ENCODE data around the gene EHD4. TPM values are rescaled to one million over a fixed set of nuclear protein-coding genes. Genes with fewer than 3 reads are reported as not detected.

The EHD4 gene
- polyA plus RNA-seq, 1 donor (not counting 4 experiments of a cell fraction or from before 2014, with no cell fraction given) = 31.5 TPM

GRCh38 chr15:41869770-41870688 is 102.3 kb downstream of the EHD4 start:
- Histone ChIP-seq H3K27me3 (ENCODE audit: control insufficient read depth, extremely low read depth, insufficient read depth, low read length) (peaks cover 8% of the 10 kb centered on the region), H3K4me3 (ENCODE audit: control insufficient read depth in 2 of 3, extremely low read depth in 1 of 3, insufficient read depth in 2 of 3, low read depth in 1 of 3, low read length in 3 of 3) (no peak overlapping the region), H3K4me1 (ENCODE audit: control insufficient read depth, extremely low read depth, insufficient read depth, low read length) (peaks cover 20% of the 10 kb centered on the region), H3K36me3 (ENCODE audit: control insufficient read depth in 2 of 2, extremely low read depth in 1 of 2, insufficient read depth in 2 of 2, low read length in 2 of 2) (no peaks in the 10 kb centered on the region), H3K9ac (ENCODE audit: control insufficient read depth, extremely low read depth, insufficient read depth, low read length) (no peak overlapping the region), H3K9me3 (ENCODE audit: control insufficient read depth, low read depth, low read length) (no peaks in the 10 kb centered on the region), H4K20me1 (ENCODE audit: control insufficient read depth, extremely low read depth, insufficient read depth, low read length) (no peaks in the 10 kb centered on the region), H2AFZ (ENCODE audit: control insufficient read depth, low read length) (no peak overlapping the region), H3K4me2 (ENCODE audit: control insufficient read depth, extremely low read depth, insufficient read depth, low read depth, low read length) (no peak overlapping the region), H3K27ac (ENCODE audit: control insufficient read depth, insufficient read depth, low read length) (no peak overlapping the region), H3K79me2 (ENCODE audit: control insufficient read depth, insufficient read depth, low read length) (no peaks in the 10 kb centered on the region), H3K9me1 (ENCODE audit: control insufficient read depth, extremely low read depth, insufficient read depth, low read length) (no peaks in the 10 kb centered on the region)
- peak; percentile 62 for FAIRE-seq
- DNase-seq (ENCODE audit: low read depth, low spot score) = no peak
- TF ChIP-seq CTCF (optimal IDR thresholded peaks at IDR 0.05 in 1 of 3, IDR thresholded peaks at IDR 0.05 in 1 of 3, conservative IDR thresholded peaks at IDR 0.05 in 1 of 3; ENCODE audit: extremely low read depth in 1 of 3, insufficient read depth in 2 of 3, low read length in 3 of 3) (no peak), EZH2 (IDR thresholded peaks at IDR 0.05; ENCODE audit: low read length) (no peak)
- dilution Hi-C loops (cut with MboI; ENCODE audit: extremely low pct_ligation_motif_present, low sequenced_read_pairs) = no loop called here

- H4K20me1 ChIP-seq (ENCODE audit: control insufficient read depth, extremely low read depth, insufficient read depth, low read length) = no peaks in the 10 kb centered on the region
- H3K79me2 ChIP-seq (ENCODE audit: control insufficient read depth, insufficient read depth, low read length) = no peaks in the 10 kb centered on the region
- H2AFZ ChIP-seq (ENCODE audit: control insufficient read depth, low read length) = no peak overlapping the region
- dilution Hi-C loops (cut with MboI; ENCODE audit: extremely low pct_ligation_motif_present, low sequenced_read_pairs) = no loop called here
- no peak overlapping the region for H3K27ac ChIP-seq (ENCODE audit: control insufficient read depth, insufficient read depth, low read length)
- no peak overlapping the region for H3K4me2 ChIP-seq (ENCODE audit: control insufficient read depth, extremely low read depth, insufficient read depth, low read depth, low read length)
- FAIRE-seq (no peak), DNase-seq (ENCODE audit: low read depth, low spot score) (no peak)
- H3K4me1 ChIP-seq (ENCODE audit: control insufficient read depth, extremely low read depth, insufficient read depth, low read length) = peaks cover 20% of the 10 kb centered on the region
- H3K9me3 ChIP-seq (ENCODE audit: control insufficient read depth, low read depth, low read length) = no peaks in the 10 kb centered on the region
- peaks cover 3% of the 10 kb centered on the region for H3K27me3 ChIP-seq (ENCODE audit: control insufficient read depth, extremely low read depth, insufficient read depth, low read length)
- H3K9ac ChIP-seq (ENCODE audit: control insufficient read depth, extremely low read depth, insufficient read depth, low read length) = no peak overlapping the region
- H3K36me3 ChIP-seq (ENCODE audit: control insufficient read depth in 2 of 2, extremely low read depth in 1 of 2, insufficient read depth in 2 of 2, low read length in 2 of 2) = no peaks in the 10 kb centered on the region
- TF ChIP-seq EZH2 (IDR thresholded peaks at IDR 0.05; ENCODE audit: low read length) (no peak), CTCF (optimal IDR thresholded peaks at IDR 0.05 in 1 of 3, IDR thresholded peaks at IDR 0.05 in 1 of 3, conservative IDR thresholded peaks at IDR 0.05 in 1 of 3; ENCODE audit: extremely low read depth in 1 of 3, insufficient read depth in 2 of 3, low read length in 3 of 3) (no peak)
- H3K9me1 ChIP-seq (ENCODE audit: control insufficient read depth, extremely low read depth, insufficient read depth, low read length) = no peaks in the 10 kb centered on the region
- no peak overlapping the region for H3K4me3 ChIP-seq (ENCODE audit: control insufficient read depth in 2 of 3, extremely low read depth in 1 of 3, insufficient read depth in 2 of 3, low read depth in 1 of 3, low read length in 3 of 3)
These were observed 104.0 kb downstream of the EHD4 start for GRCh38 chr15:41868321-41868720.
